H9 (cell line): ENCODE measurements around the gene PDIA3. TPM values are rescaled to one million over a fixed set of nuclear protein-coding genes. Genes with fewer than 3 reads are reported as not detected.

Source experiments
- DNase-seq: peaks from one replicate; pipeline ENCODE4 v3.0.0-alpha.2; 2017
- H2AFZ ChIP-seq: one replicate; pipeline ENCODE4 v1.6.1; 2013; ENCODE audit warnings: mild to moderate bottlenecking, low read length, control low read depth, moderate library complexity
- H2AK5ac ChIP-seq: 2 replicates; pipeline ENCODE4 v1.6.1; 2013; ENCODE audit warnings: low read length, control low read depth, mixed read lengths; ENCODE audit not compliant: insufficient read length
- H2BK120ac ChIP-seq: one replicate; pipeline ENCODE4 v1.6.1; 2013; ENCODE audit warnings: low read depth, mild to moderate bottlenecking, low read length, control low read depth, inconsistent platforms; ENCODE audit not compliant: poor library complexity, severe bottlenecking
- H2BK12ac ChIP-seq: 2 replicates; pipeline ENCODE4 v1.6.1; 2013; ENCODE audit warnings: low read length, control low read depth, mixed read lengths, low read depth; ENCODE audit not compliant: insufficient read length
- H2BK15ac ChIP-seq: 2 replicates; pipeline ENCODE4 v1.6.1; 2013; ENCODE audit warnings: low read depth, low read length, control low read depth
- H2BK20ac ChIP-seq: one replicate; pipeline ENCODE4 v1.6.1; 2013; ENCODE audit warnings: low read depth, mild to moderate bottlenecking, low read length, control low read depth, inconsistent platforms; ENCODE audit not compliant: poor library complexity, severe bottlenecking
- H2BK5ac ChIP-seq: 2 replicates; pipeline ENCODE4 v1.6.1; 2013; ENCODE audit warnings: low read length, control low read depth, mixed read lengths; ENCODE audit not compliant: insufficient read length
- H3K14ac ChIP-seq: 2 replicates; pipeline ENCODE4 v1.6.1; 2013; ENCODE audit warnings: low read length, control low read depth; ENCODE audit not compliant: insufficient read depth
- H3K18ac ChIP-seq: 2 replicates; pipeline ENCODE4 v1.6.1; 2013; ENCODE audit warnings: low read depth, mild to moderate bottlenecking, mixed read lengths, low read length, control low read depth; ENCODE audit not compliant: insufficient read length
- H3K23ac ChIP-seq: 2 replicates; pipeline ENCODE4 v1.6.1; 2013; ENCODE audit warnings: low read length, control low read depth, mixed read lengths, low read depth; ENCODE audit not compliant: insufficient read length
- H3K23me2 ChIP-seq: 2 replicates; pipeline ENCODE4 v1.6.1; 2013; ENCODE audit warnings: low read depth, mild to moderate bottlenecking, mixed read lengths, low read length, control low read depth; ENCODE audit not compliant: insufficient read length, poor library complexity, severe bottlenecking
- H3K27ac ChIP-seq: 2 replicates; pipeline ENCODE4 v1.5.1; 2013; ENCODE audit warnings: low read length, control low read depth, mixed read lengths, low read depth; ENCODE audit not compliant: insufficient read length
- H3K27me3 ChIP-seq: 2 replicates; pipeline ENCODE4 v1.6.1; 2013; ENCODE audit warnings: low read length, control low read depth, inconsistent platforms; ENCODE audit not compliant: insufficient read depth
- H3K4ac ChIP-seq: 2 replicates; pipeline ENCODE4 v1.6.1; 2013; ENCODE audit warnings: low read depth, mild to moderate bottlenecking, control low read depth, inconsistent platforms, low read length, moderate library complexity
- H3K4me1 ChIP-seq: 2 replicates; pipeline ENCODE4 v1.6.1; 2013; ENCODE audit warnings: low read length, control low read depth, inconsistent platforms; ENCODE audit not compliant: insufficient read depth
- H3K4me2 ChIP-seq: 2 replicates; pipeline ENCODE4 v1.6.1; 2013; ENCODE audit warnings: low read length, control low read depth, mixed read lengths; ENCODE audit not compliant: insufficient read length, insufficient read depth
- H3K56ac ChIP-seq: 2 replicates; pipeline ENCODE4 v1.6.1; 2013; ENCODE audit warnings: low read depth, mild to moderate bottlenecking, mixed read lengths, low read length, control low read depth; ENCODE audit not compliant: insufficient read length
- H3K79me1 ChIP-seq: 2 replicates; pipeline ENCODE4 v1.6.1; 2013; ENCODE audit warnings: low read depth, mild to moderate bottlenecking, moderate library complexity, low read length, control low read depth, inconsistent platforms; ENCODE audit not compliant: insufficient read depth, poor library complexity, severe bottlenecking
- H3K79me2 ChIP-seq: 2 replicates; pipeline ENCODE4 v1.6.1; 2013; ENCODE audit warnings: low read length, control low read depth, inconsistent platforms; ENCODE audit not compliant: insufficient read depth
- H3K9ac ChIP-seq: 2 replicates; pipeline ENCODE4 v1.6.1; 2013; ENCODE audit warnings: low read length, control low read depth, mixed read lengths; ENCODE audit not compliant: insufficient read length; ENCODE audit errors: extremely low read depth
- H3K9me3 ChIP-seq: one replicate; pipeline ENCODE4 v1.6.1; 2013; ENCODE audit warnings: low read depth, low read length, inconsistent platforms; ENCODE audit not compliant: control insufficient read depth
- H3T11ph ChIP-seq: one replicate; pipeline ENCODE4 v1.6.1; 2013; ENCODE audit warnings: mild to moderate bottlenecking, low read length, control low read depth, inconsistent platforms
- H4K20me1 ChIP-seq: one replicate; pipeline ENCODE4 v1.6.1; 2013; ENCODE audit not compliant: control insufficient read depth, insufficient read length, insufficient read depth
- H4K5ac ChIP-seq: 2 replicates; pipeline ENCODE4 v1.6.1; 2013; ENCODE audit warnings: low read depth, mild to moderate bottlenecking, mixed read lengths, low read length, control low read depth; ENCODE audit not compliant: insufficient read length
- H4K8ac ChIP-seq: replicated peaks from 2 replicates; pipeline ENCODE4 v1.6.1; 2013; ENCODE audit warnings: low read length, control low read depth, mixed read lengths, low read depth; ENCODE audit not compliant: insufficient read length
- H4K91ac ChIP-seq: 2 replicates; pipeline ENCODE4 v1.6.1; 2013; ENCODE audit warnings: low read depth, mild to moderate bottlenecking, moderate library complexity, mixed read lengths, low read length, control low read depth; ENCODE audit not compliant: insufficient read length
- H3K27ac Mint-ChIP-seq, 3 experiments: 2 replicates in 2 of 3; 3 replicates in 1 of 3; pipeline ENCODE4 v1.8.0; 2020 to 2021; ENCODE audit warnings: mixed read lengths in 3 of 3, mild to moderate bottlenecking in 1 of 3, moderate library complexity in 1 of 3
- H3K27me3 Mint-ChIP-seq: 2 replicates; pipeline ENCODE4 v1.8.0; 2021; ENCODE audit warnings: low read depth, mild to moderate bottlenecking, moderate library complexity, mixed read lengths
- H3K36me3 Mint-ChIP-seq, 3 experiments: 2 replicates in 2 of 3; 3 replicates in 1 of 3; pipeline ENCODE4 v1.8.0; 2020 to 2021; ENCODE audit warnings: low read depth in 3 of 3, mixed read lengths in 3 of 3; ENCODE audit not compliant: insufficient read depth in 1 of 3
- H3K4me1 Mint-ChIP-seq, 2 experiments: 2 replicates each; pipeline ENCODE4 v1.8.0; 2020; ENCODE audit warnings: mixed read lengths in 2 of 2
- H3K4me3 Mint-ChIP-seq, 2 experiments: 2 replicates in 1 of 2; 3 replicates in 1 of 2; pipeline ENCODE4 v1.8.0; 2020 to 2021; ENCODE audit warnings: mild to moderate bottlenecking in 2 of 2, mixed read lengths in 2 of 2, moderate library complexity in 1 of 2
- H3K9me3 Mint-ChIP-seq, 2 experiments: 2 replicates in 1 of 2; 3 replicates in 1 of 2; pipeline ENCODE4 v1.8.0; 2020; ENCODE audit warnings: mild to moderate bottlenecking in 2 of 2, mixed read lengths in 2 of 2, moderate library complexity in 1 of 2
- CTCF ChIP-seq: fragments of 200-600 bp; sonication (generic); conservative IDR thresholded peaks from 3 replicates; pipeline ENCODE4 v1.8.0; 2021; ENCODE audit warnings: antibody characterized with exemption, mild to moderate bottlenecking
- WGBS: extraction: QIAGEN DNeasy Blood & Tissue Kit; methylation state at CpG from one replicate; pipeline ENCODE4 v1.1.7; 2013; ENCODE audit warnings: missing lambda C conversion rate, low lambda C conversion rate, mixed read lengths; ENCODE audit not compliant: insufficient read length; ENCODE audit errors: extremely low coverage; 5-methylcytosine and 5-hydroxymethylcytosine counted together
- total RNA-seq: library from RNA; stranded (reverse); gene quantifications from 2 replicates; pipeline ENCODE4 v1.2.1, GENCODE V29; 2021

PDIA3 gene
- total RNA-seq, 1 experiment from 2014 or later = 524 TPM

- H3K4me2 ChIP-seq = peak overlapping the region; percentile 94
- H3K4me1 ChIP-seq = peaks cover 18% of the 10 kb centered on the region; the same call in 1 of the 2 replicates
- H4K91ac ChIP-seq = no peak overlapping the region
- no peak for DNase-seq
- no peaks in the 10 kb centered on the region for H3K27me3 ChIP-seq
- Mint-ChIP-seq H3K9me3 (no peaks in the 10 kb centered on the region), H3K4me1 (peaks cover 51 to 65% of the 10 kb centered on the region in 2 experiments), H3K27me3 (no peaks in the 10 kb centered on the region), H3K27ac (peak overlapping the region in 1 of 3 experiments; percentile 91; a peak in 3 of 7 replicates), H3K36me3 (peaks cover 35 to 54% (median 39%) of the 10 kb centered on the region in 3 experiments; a peak in 6 of 7 replicates), H3K4me3 (peak overlapping the region; percentile 98 to 99)
- H2BK12ac ChIP-seq = no peak overlapping the region
- H4K20me1 ChIP-seq = no peaks in the 10 kb centered on the region
- H3T11ph ChIP-seq = no peak overlapping the region
- H2BK15ac ChIP-seq = no peak overlapping the region; the same call in 1 of the 2 replicates
- no peak overlapping the region for H2AK5ac ChIP-seq
- peaks cover 3% of the 10 kb centered on the region for H3K79me1 ChIP-seq
- H4K8ac ChIP-seq = no peak overlapping the region
- no peak overlapping the region for H3K27ac ChIP-seq
- H3K14ac ChIP-seq = no peak overlapping the region
- H3K23ac ChIP-seq = no peak overlapping the region
- H3K9ac ChIP-seq = peak overlapping the region; percentile 96
- no peak overlapping the region for H2AFZ ChIP-seq
- H3K23me2 ChIP-seq = peaks cover 8% of the 10 kb centered on the region
- H3K9me3 ChIP-seq = no peaks in the 10 kb centered on the region
- no peak overlapping the region for H2BK120ac ChIP-seq
- no peak overlapping the region for H2BK5ac ChIP-seq
- WGBS = no CpG with 5 or more reads among the region's 10 CpGs
- H4K5ac ChIP-seq = peak overlapping the region; percentile 25
- H3K4ac ChIP-seq = no peak overlapping the region
- H3K18ac ChIP-seq = no peak overlapping the region
- no peak overlapping the region for H3K56ac ChIP-seq
- H2BK20ac ChIP-seq = no peak overlapping the region
- TF ChIP-seq CTCF = no peak
- peaks cover 6% of the 10 kb centered on the region; the same call in 1 of the 2 replicates for H3K79me2 ChIP-seq
Observed at GRCh38 chr15:43793647-43794046, 47.4 kb downstream of the PDIA3 start.
